ENCODE results near the gene PARP6. TPM values are rescaled to one million over a fixed set of nuclear protein-coding genes. Genes with fewer than 3 reads are reported as not detected.

The PARP6 gene
- polyA plus RNA-seq, 3 donors: 12.9 to 165 (median 13.5) TPM

GRCh38 chr15:72306211-72306785, 33.9 kb upstream of the PARP6 start:
- peak; percentile 63 to 78 (median 69) for DNase-seq
- 40% methylated on average over 3 of the region's 10 CpGs for WGBS (ENCODE audit: insufficient coverage)
- no peak for TF ChIP-seq CTCF (IDR thresholded peaks at IDR 0.05)
- Histone ChIP-seq H3K4me1 (ENCODE audit: control insufficient read depth in 1 of 2, insufficient read depth in 2 of 2, low read length in 2 of 2) (peaks cover 8 to 10% of the 10 kb centered on the region in 2 donors), H2AFZ (ENCODE audit: insufficient read depth, low read depth, low read length, poor library complexity, severe bottlenecking) (no peak overlapping the region), H3K4me3 (replicated peaks in 1 of 3; ENCODE audit: low read depth in 2 of 3, low read length in 3 of 3) (no peak overlapping the region), H3K27ac (ENCODE audit: low read depth in 1 of 2, low read length in 2 of 2) (no peak overlapping the region), H3K4me2 (replicated peaks; ENCODE audit: extremely low read depth, low read length, poor library complexity, severe bottlenecking) (no peak overlapping the region), H3K9me3 (replicated peaks in 1 of 2; ENCODE audit: control insufficient read depth in 1 of 2, insufficient read depth in 1 of 2, low read length in 2 of 2) (no peaks in the 10 kb centered on the region), H4K20me1 (ENCODE audit: insufficient read depth, low read length) (no peaks in the 10 kb centered on the region), H3K79me2 (ENCODE audit: insufficient read depth, low read length) (no peaks in the 10 kb centered on the region), H3K9ac (ENCODE audit: insufficient read depth, low read length, poor library complexity, severe bottlenecking) (no peak overlapping the region), H3K27me3 (ENCODE audit: control insufficient read depth in 2 of 2, insufficient read depth in 2 of 2, low read length in 2 of 2) (no peaks in the 10 kb centered on the region), H3K36me3 (replicated peaks in 1 of 2; ENCODE audit: control insufficient read depth in 1 of 2, insufficient read depth in 2 of 2, low read length in 2 of 2) (no peaks in the 10 kb centered on the region)
- Mint-ChIP-seq H3K27ac (peak overlapping the region in 5 of 7 donors; percentile 44 to 88 (median 84)), H3K4me3 (no peak overlapping the region), H3K9me3 (no peaks in the 10 kb centered on the region), H3K27me3 (ENCODE audit: low read depth in 3 of 3) (peaks cover 2 to 4% (median 2%) of the 10 kb centered on the region in 3 donors), H3K36me3 (no peaks in the 10 kb centered on the region), H3K4me1 (peaks cover 14% of the 10 kb centered on the region)
- intact Hi-C loops (cut with micrococcal nuclease): no loop called here

GRCh38 chr15:72304596-72304995, 32.2 kb upstream of the PARP6 start:
- DNase-seq: no peak
- no peak for TF ChIP-seq CTCF (IDR thresholded peaks at IDR 0.05)
- peaks cover 14% of the 10 kb centered on the region for H3K4me1 Mint-ChIP-seq

More at GRCh38 chr15:72304596-72304995, 32.2 kb upstream of the PARP6 start:
- Mint-ChIP-seq H3K27me3 (ENCODE audit: low read depth in 3 of 3) (peaks cover 0 to 4% (median 2%) of the 10 kb centered on the region in 3 donors), H3K9me3 (no peaks in the 10 kb centered on the region), H3K27ac (no peak overlapping the region), H3K36me3 (no peaks in the 10 kb centered on the region), H3K4me3 (no peak overlapping the region)
- WGBS (ENCODE audit: insufficient coverage): 100% methylated on average over 3 of the region's 7 CpGs
- no peak overlapping the region for H3K4me3 ChIP-seq (replicated peaks in 1 of 3; ENCODE audit: low read depth in 2 of 3, low read length in 3 of 3)
- intact Hi-C loops (cut with micrococcal nuclease): no loop called here
- no peak overlapping the region for H3K9ac ChIP-seq (ENCODE audit: insufficient read depth, low read length, poor library complexity, severe bottlenecking)
- peaks cover 8 to 10% of the 10 kb centered on the region in 2 donors for H3K4me1 ChIP-seq (ENCODE audit: control insufficient read depth in 1 of 2, insufficient read depth in 2 of 2, low read length in 2 of 2)
- no peak overlapping the region for H3K27ac ChIP-seq (ENCODE audit: low read depth in 1 of 2, low read length in 2 of 2)
- no peaks in the 10 kb centered on the region for H3K27me3 ChIP-seq (ENCODE audit: control insufficient read depth in 2 of 2, insufficient read depth in 2 of 2, low read length in 2 of 2)
- no peaks in the 10 kb centered on the region for H3K79me2 ChIP-seq (ENCODE audit: insufficient read depth, low read length)
- no peak overlapping the region for H2AFZ ChIP-seq (ENCODE audit: insufficient read depth, low read depth, low read length, poor library complexity, severe bottlenecking)
- H3K36me3 ChIP-seq (replicated peaks in 1 of 2; ENCODE audit: control insufficient read depth in 1 of 2, insufficient read depth in 2 of 2, low read length in 2 of 2): no peaks in the 10 kb centered on the region
- no peaks in the 10 kb centered on the region for H4K20me1 ChIP-seq (ENCODE audit: insufficient read depth, low read length)
- no peaks in the 10 kb centered on the region for H3K9me3 ChIP-seq (replicated peaks in 1 of 2; ENCODE audit: control insufficient read depth in 1 of 2, insufficient read depth in 1 of 2, low read length in 2 of 2)
- no peak overlapping the region for H3K4me2 ChIP-seq (replicated peaks; ENCODE audit: extremely low read depth, low read length, poor library complexity, severe bottlenecking)

Data from CD14-positive monocyte (primary cell).